H9 (cell line): ENCODE results near the gene ELAC1. TPM values are rescaled to one million over a fixed set of nuclear protein-coding genes. Genes with fewer than 3 reads are reported as not detected.

Experiments
- DNase-seq: peaks from one replicate; pipeline ENCODE4 v3.0.0-alpha.2; 2017
- H2AFZ ChIP-seq: one replicate; pipeline ENCODE4 v1.6.1; 2013; ENCODE audit warnings: mild to moderate bottlenecking, low read length, control low read depth, moderate library complexity
- H2AK5ac ChIP-seq: 2 replicates; pipeline ENCODE4 v1.6.1; 2013; ENCODE audit warnings: low read length, control low read depth, mixed read lengths; ENCODE audit not compliant: insufficient read length
- H2BK120ac ChIP-seq: one replicate; pipeline ENCODE4 v1.6.1; 2013; ENCODE audit warnings: low read depth, mild to moderate bottlenecking, low read length, control low read depth, inconsistent platforms; ENCODE audit not compliant: poor library complexity, severe bottlenecking
- H2BK12ac ChIP-seq: 2 replicates; pipeline ENCODE4 v1.6.1; 2013; ENCODE audit warnings: low read length, control low read depth, mixed read lengths, low read depth; ENCODE audit not compliant: insufficient read length
- H2BK15ac ChIP-seq: 2 replicates; pipeline ENCODE4 v1.6.1; 2013; ENCODE audit warnings: low read depth, low read length, control low read depth
- H2BK20ac ChIP-seq: one replicate; pipeline ENCODE4 v1.6.1; 2013; ENCODE audit warnings: low read depth, mild to moderate bottlenecking, low read length, control low read depth, inconsistent platforms; ENCODE audit not compliant: poor library complexity, severe bottlenecking
- H2BK5ac ChIP-seq: 2 replicates; pipeline ENCODE4 v1.6.1; 2013; ENCODE audit warnings: low read length, control low read depth, mixed read lengths; ENCODE audit not compliant: insufficient read length
- H3K14ac ChIP-seq: 2 replicates; pipeline ENCODE4 v1.6.1; 2013; ENCODE audit warnings: low read length, control low read depth; ENCODE audit not compliant: insufficient read depth
- H3K18ac ChIP-seq: 2 replicates; pipeline ENCODE4 v1.6.1; 2013; ENCODE audit warnings: low read depth, mild to moderate bottlenecking, mixed read lengths, low read length, control low read depth; ENCODE audit not compliant: insufficient read length
- H3K23ac ChIP-seq: 2 replicates; pipeline ENCODE4 v1.6.1; 2013; ENCODE audit warnings: low read length, control low read depth, mixed read lengths, low read depth; ENCODE audit not compliant: insufficient read length
- H3K23me2 ChIP-seq: 2 replicates; pipeline ENCODE4 v1.6.1; 2013; ENCODE audit warnings: low read depth, mild to moderate bottlenecking, mixed read lengths, low read length, control low read depth; ENCODE audit not compliant: insufficient read length, poor library complexity, severe bottlenecking
- H3K27ac ChIP-seq: 2 replicates; pipeline ENCODE4 v1.5.1; 2013; ENCODE audit warnings: low read length, control low read depth, mixed read lengths, low read depth; ENCODE audit not compliant: insufficient read length
- H3K27me3 ChIP-seq: 2 replicates; pipeline ENCODE4 v1.6.1; 2013; ENCODE audit warnings: low read length, control low read depth, inconsistent platforms; ENCODE audit not compliant: insufficient read depth
- H3K4ac ChIP-seq: 2 replicates; pipeline ENCODE4 v1.6.1; 2013; ENCODE audit warnings: low read depth, mild to moderate bottlenecking, control low read depth, inconsistent platforms, low read length, moderate library complexity
- H3K4me1 ChIP-seq: 2 replicates; pipeline ENCODE4 v1.6.1; 2013; ENCODE audit warnings: low read length, control low read depth, inconsistent platforms; ENCODE audit not compliant: insufficient read depth
- H3K4me2 ChIP-seq: 2 replicates; pipeline ENCODE4 v1.6.1; 2013; ENCODE audit warnings: low read length, control low read depth, mixed read lengths; ENCODE audit not compliant: insufficient read length, insufficient read depth
- H3K56ac ChIP-seq: 2 replicates; pipeline ENCODE4 v1.6.1; 2013; ENCODE audit warnings: low read depth, mild to moderate bottlenecking, mixed read lengths, low read length, control low read depth; ENCODE audit not compliant: insufficient read length
- H3K79me1 ChIP-seq: 2 replicates; pipeline ENCODE4 v1.6.1; 2013; ENCODE audit warnings: low read depth, mild to moderate bottlenecking, moderate library complexity, low read length, control low read depth, inconsistent platforms; ENCODE audit not compliant: insufficient read depth, poor library complexity, severe bottlenecking
- H3K79me2 ChIP-seq: 2 replicates; pipeline ENCODE4 v1.6.1; 2013; ENCODE audit warnings: low read length, control low read depth, inconsistent platforms; ENCODE audit not compliant: insufficient read depth
- H3K9ac ChIP-seq: 2 replicates; pipeline ENCODE4 v1.6.1; 2013; ENCODE audit warnings: low read length, control low read depth, mixed read lengths; ENCODE audit not compliant: insufficient read length; ENCODE audit errors: extremely low read depth
- H3K9me3 ChIP-seq: one replicate; pipeline ENCODE4 v1.6.1; 2013; ENCODE audit warnings: low read depth, low read length, inconsistent platforms; ENCODE audit not compliant: control insufficient read depth
- H3T11ph ChIP-seq: one replicate; pipeline ENCODE4 v1.6.1; 2013; ENCODE audit warnings: mild to moderate bottlenecking, low read length, control low read depth, inconsistent platforms
- H4K20me1 ChIP-seq: one replicate; pipeline ENCODE4 v1.6.1; 2013; ENCODE audit not compliant: control insufficient read depth, insufficient read length, insufficient read depth
- H4K5ac ChIP-seq: 2 replicates; pipeline ENCODE4 v1.6.1; 2013; ENCODE audit warnings: low read depth, mild to moderate bottlenecking, mixed read lengths, low read length, control low read depth; ENCODE audit not compliant: insufficient read length
- H4K8ac ChIP-seq: replicated peaks from 2 replicates; pipeline ENCODE4 v1.6.1; 2013; ENCODE audit warnings: low read length, control low read depth, mixed read lengths, low read depth; ENCODE audit not compliant: insufficient read length
- H4K91ac ChIP-seq: 2 replicates; pipeline ENCODE4 v1.6.1; 2013; ENCODE audit warnings: low read depth, mild to moderate bottlenecking, moderate library complexity, mixed read lengths, low read length, control low read depth; ENCODE audit not compliant: insufficient read length
- H3K27ac Mint-ChIP-seq, 3 experiments: 2 replicates in 2 of 3; 3 replicates in 1 of 3; pipeline ENCODE4 v1.8.0; 2020 to 2021; ENCODE audit warnings: mixed read lengths in 3 of 3, mild to moderate bottlenecking in 1 of 3, moderate library complexity in 1 of 3
- H3K27me3 Mint-ChIP-seq: 2 replicates; pipeline ENCODE4 v1.8.0; 2021; ENCODE audit warnings: low read depth, mild to moderate bottlenecking, moderate library complexity, mixed read lengths
- H3K36me3 Mint-ChIP-seq, 3 experiments: 2 replicates in 2 of 3; 3 replicates in 1 of 3; pipeline ENCODE4 v1.8.0; 2020 to 2021; ENCODE audit warnings: low read depth in 3 of 3, mixed read lengths in 3 of 3; ENCODE audit not compliant: insufficient read depth in 1 of 3
- H3K4me1 Mint-ChIP-seq, 2 experiments: 2 replicates each; pipeline ENCODE4 v1.8.0; 2020; ENCODE audit warnings: mixed read lengths in 2 of 2
- H3K4me3 Mint-ChIP-seq, 2 experiments: 2 replicates in 1 of 2; 3 replicates in 1 of 2; pipeline ENCODE4 v1.8.0; 2020 to 2021; ENCODE audit warnings: mild to moderate bottlenecking in 2 of 2, mixed read lengths in 2 of 2, moderate library complexity in 1 of 2
- H3K9me3 Mint-ChIP-seq, 2 experiments: 2 replicates in 1 of 2; 3 replicates in 1 of 2; pipeline ENCODE4 v1.8.0; 2020; ENCODE audit warnings: mild to moderate bottlenecking in 2 of 2, mixed read lengths in 2 of 2, moderate library complexity in 1 of 2
- CTCF ChIP-seq: fragments of 200-600 bp; sonication (generic); conservative IDR thresholded peaks from 3 replicates; pipeline ENCODE4 v1.8.0; 2021; ENCODE audit warnings: antibody characterized with exemption, mild to moderate bottlenecking
- total RNA-seq: library from RNA; stranded (reverse); gene quantifications from 2 replicates; pipeline ENCODE4 v1.2.1, GENCODE V29; 2021

The ELAC1 gene
- total RNA-seq, 1 experiment from 2014 or later: 5.7 TPM

DNA sequence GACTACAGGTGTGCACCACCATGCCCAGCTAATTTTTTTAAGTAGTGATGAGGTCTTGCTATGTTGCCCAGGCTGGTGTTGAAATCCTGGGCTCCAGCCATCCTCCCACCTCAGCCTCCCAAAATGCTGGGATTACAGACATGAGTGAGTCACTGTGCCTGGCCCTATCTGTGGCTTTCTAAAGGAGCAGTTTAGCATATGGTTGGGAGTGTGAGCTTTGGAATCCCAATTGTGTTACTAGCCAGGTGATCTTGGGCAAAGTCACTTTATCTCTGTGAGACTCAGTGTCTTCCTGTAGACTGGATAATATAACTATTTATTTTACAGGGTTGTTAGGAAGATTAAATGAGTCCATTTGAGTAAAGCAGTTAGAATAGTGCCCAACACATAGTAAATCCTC, 42.4 kb downstream of the ELAC1 start:
- no peak overlapping the region for H3K4ac ChIP-seq
- no peak overlapping the region for H3K27ac Mint-ChIP-seq
- no peak overlapping the region for H2BK120ac ChIP-seq
- no peak overlapping the region for H2AK5ac ChIP-seq
- H3K4me1 ChIP-seq: no peaks in the 10 kb centered on the region
- no peak for DNase-seq
- H3K27ac ChIP-seq: no peak overlapping the region
- no peak overlapping the region for H3K23ac ChIP-seq
- no peak overlapping the region for H2BK20ac ChIP-seq
- peaks cover 3 to 20% (median 12%) of the 10 kb centered on the region in 3 experiments; a peak in 5 of 7 replicates for H3K36me3 Mint-ChIP-seq
- H4K8ac ChIP-seq: no peak overlapping the region
- no peak overlapping the region for H3K56ac ChIP-seq
- no peaks in the 10 kb centered on the region for H3K79me1 ChIP-seq
- H3K4me3 Mint-ChIP-seq: no peak overlapping the region
- H3K27me3 Mint-ChIP-seq: no peaks in the 10 kb centered on the region; the same call in 1 of the 2 replicates
- no peak overlapping the region for H4K91ac ChIP-seq
- H4K5ac ChIP-seq: no peak overlapping the region
- no peak overlapping the region for H3K4me2 ChIP-seq
- H4K20me1 ChIP-seq: no peaks in the 10 kb centered on the region
- no peaks in the 10 kb centered on the region for H3K79me2 ChIP-seq
- H3K27me3 ChIP-seq: no peaks in the 10 kb centered on the region
- no peak overlapping the region for H3K18ac ChIP-seq
- H3K9ac ChIP-seq: no peak overlapping the region
- peaks cover 7 to 9% of the 10 kb centered on the region in 2 experiments; a peak in 4 of 5 replicates for H3K9me3 Mint-ChIP-seq
- no peak overlapping the region for H2BK12ac ChIP-seq
- no peak overlapping the region for H3T11ph ChIP-seq
- TF ChIP-seq CTCF: no peak
- no peak overlapping the region for H3K14ac ChIP-seq
- no peak overlapping the region for H2AFZ ChIP-seq
- H3K9me3 ChIP-seq: no peaks in the 10 kb centered on the region
- H2BK15ac ChIP-seq: no peak overlapping the region
- peaks cover 17 to 26% of the 10 kb centered on the region in 2 experiments for H3K4me1 Mint-ChIP-seq
- no peak overlapping the region for H2BK5ac ChIP-seq
- no peaks in the 10 kb centered on the region for H3K23me2 ChIP-seq
